Effector CD8-positive, alpha-beta T cell (primary cell): Measurements from ENCODE around the gene SLC15A5.

Experiments used
- DNase-seq: peaks from one replicate; lab custom pipeline; 2025; lab: John Stamatoyannopoulos, UW

The SLC15A5 gene

DNA sequence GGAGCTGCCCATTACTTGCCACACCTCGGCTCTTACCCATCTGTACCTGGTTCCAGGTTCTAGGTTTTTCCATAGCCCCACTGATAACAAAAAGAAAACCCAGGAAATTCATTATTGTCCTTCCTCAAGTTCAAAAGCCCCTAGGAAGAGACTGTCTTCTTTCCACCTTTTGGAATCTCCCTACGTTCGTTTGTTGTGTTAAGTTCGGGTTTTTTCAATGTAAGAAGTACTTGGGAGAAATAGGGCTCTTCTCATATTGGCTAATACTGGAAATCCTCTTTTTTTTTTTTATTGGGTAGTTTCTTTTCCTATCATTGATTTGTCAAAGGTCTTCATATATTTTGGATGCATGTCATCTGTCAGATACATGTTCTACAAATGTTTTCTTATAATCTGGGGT, 17.3 kb downstream of the SLC15A5 start:
- DNase-seq, result no peak

DNA sequence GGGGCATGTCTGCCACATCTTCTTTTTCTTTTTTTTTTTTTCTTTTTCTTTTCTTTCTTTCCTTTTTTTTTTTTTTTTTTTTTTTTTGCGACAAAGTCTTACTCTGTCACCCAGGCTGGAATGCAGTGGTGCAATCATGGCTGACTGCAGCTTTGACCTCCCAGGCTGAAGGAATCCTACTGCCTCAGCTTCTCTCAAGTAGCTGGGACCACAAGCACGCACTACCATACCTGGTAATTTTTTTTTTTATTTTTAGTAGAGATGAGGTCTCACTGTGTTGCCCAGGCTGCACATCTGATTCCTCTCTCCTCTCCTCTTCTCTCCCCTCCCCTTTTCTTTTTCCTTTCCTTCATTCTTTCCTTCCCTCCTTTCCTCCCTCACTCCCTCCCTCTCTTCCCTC, 18.5 kb downstream of the SLC15A5 start:
- no peak for DNase-seq

DNA sequence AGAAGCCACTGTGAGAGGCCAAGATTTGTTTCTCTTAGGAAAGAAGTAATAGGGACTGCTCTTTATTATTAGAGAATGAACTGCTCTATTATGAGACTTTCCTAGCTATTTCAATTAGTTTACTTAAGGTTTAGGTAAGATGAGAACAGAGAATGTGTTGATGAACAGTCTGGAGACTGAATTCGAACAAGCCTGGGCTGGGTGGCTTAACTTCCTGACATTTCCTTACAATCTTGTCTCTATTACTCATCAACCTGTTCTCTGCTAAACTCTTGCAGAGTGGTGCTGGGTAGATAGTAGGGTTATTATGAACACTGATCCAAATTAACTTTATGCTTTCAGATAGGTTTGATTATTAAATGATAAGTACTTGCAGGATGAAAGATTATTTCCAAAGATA, 31.2 kb downstream of the SLC15A5 start:
- no peak for DNase-seq

DNA sequence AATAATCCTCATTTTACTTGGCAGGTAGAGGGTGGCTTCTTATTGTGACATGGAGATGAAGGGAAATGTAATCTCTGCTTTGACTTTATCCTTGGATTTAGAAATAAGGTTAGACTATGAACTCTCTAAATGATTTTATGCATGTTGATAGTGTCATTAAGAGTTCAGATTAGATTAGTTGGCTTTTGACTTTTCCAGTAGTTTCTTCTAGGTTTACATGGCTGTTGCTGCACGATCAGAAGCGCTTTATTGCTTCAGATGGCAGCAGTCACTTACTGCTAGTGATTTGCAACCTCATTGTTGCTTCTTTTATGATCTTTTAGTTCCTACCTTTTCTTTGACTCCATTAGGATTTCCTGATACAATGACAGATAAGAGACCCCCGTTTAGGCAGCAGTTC, 32.3 kb downstream of the SLC15A5 start:
- no peak for DNase-seq

DNA sequence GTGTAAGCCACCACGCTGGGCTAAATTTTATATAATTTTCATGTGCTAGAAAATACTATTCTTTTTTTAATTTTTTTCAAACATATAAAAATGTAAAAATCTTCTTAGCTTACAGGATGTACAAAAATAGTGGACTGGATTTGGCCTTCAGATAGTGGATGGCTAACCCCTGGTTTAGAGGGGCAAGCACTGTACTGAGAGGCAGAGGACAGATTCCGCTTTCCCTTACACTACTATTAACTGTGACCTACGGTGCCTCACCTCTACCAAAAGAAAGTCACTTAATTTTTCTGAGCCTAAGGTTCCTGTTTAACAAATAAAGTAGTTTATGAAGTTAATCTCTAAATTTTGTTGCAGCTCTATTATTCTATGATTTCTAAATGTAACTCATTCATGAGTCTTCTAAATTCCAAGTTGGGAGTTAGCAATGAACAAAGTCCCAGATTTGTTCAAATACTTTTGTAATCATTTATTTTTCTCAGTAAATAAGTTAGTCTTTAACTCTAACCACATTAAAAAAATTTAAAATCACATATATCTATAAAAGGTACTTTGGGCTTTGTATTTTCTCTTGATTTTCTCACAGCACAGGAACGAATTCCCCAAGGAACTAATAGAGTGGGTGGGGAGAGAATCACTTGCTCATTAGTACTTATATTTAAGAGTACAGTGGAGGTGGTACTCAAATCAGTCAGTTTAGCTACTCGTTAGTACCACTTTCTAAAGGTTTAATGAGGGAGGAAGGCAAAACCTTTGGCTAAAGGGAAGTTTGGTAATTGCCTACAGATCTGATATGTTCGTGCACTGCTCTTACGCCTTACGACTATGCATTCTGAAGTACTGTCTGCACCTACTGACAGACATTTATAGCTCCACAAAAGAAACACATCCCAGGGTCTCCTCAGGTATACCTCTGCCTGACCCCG, 33.7 kb downstream of the SLC15A5 start:
- DNase-seq, result no peak

DNA sequence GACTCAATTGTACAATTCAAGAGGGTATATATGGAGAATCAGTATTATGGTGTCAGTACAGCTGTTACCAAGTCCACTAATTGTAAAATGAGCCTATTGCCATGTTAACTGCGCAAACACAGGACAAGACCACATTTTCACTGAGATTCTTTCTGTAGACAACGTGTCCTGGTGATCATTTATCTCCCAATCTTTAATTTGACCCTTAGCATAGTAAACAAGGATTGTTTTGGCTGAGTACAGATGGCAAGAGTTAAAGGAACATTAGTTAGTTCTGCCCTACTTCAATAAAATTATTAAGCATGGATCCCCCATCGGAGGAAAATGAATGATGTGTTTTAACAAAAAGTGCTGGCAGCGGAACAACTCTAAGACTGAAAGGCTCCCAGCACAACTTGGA, 36.1 kb downstream of the SLC15A5 start:
- DNase-seq, result no peak

DNA sequence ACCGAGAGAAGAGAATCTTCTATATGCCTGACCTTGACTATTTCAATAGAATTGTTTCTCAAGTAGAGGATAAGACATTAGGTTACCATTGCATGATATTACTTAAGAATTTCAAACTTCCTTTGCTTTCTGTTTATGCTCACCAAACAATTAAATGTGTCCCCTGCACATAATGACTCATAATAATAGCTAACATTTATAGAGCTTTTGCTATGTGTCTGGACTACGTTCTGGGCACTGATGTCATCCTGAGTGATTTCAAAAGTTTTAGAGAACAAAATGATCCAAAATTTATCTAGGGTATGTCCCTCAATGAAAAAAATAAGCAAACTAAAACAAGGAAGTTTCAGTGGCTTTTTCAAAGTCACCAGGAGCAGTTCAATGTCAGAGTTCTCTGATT, 38.8 kb downstream of the SLC15A5 start:
- DNase-seq, result no peak

DNA sequence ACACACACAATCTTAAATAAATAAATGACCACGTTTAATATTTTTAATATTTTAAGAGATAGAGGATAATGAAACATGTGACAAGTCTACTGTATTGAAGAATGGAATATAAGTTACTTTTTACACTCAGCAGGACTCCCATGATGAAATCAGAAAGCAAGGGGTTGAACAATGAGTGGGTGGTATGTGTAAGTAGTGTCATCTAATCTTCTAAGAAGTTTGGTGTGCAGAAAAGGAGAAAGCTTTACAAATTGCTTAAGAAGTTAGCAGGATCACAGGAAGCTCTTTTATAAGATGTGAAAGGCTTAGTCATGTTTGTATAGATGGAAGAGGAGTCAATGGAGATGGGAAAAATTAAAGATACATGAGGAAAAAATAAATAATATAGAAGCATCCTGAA, 47.8 kb downstream of the SLC15A5 start:
- DNase-seq, result no peak

DNA sequence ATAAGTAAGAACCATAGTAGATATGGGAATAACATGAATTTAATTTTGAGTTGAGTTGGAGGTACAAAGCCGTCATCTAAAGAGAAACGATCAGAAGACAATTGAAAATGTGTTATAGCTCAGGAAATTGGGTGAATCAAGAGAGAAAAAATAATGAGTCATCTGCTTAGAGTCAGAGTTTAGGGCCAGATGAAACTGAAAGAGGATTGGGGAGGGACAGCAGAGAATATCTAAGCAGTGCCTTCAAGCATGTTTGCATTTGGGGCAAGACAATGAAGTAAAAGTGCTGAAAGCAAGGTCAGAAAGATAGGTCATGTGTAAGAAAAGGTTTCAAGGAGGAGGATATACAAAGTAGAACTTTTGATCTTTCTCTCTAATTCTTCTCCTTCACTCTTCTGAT, 49.4 kb downstream of the SLC15A5 start:
- no peak for DNase-seq

DNA sequence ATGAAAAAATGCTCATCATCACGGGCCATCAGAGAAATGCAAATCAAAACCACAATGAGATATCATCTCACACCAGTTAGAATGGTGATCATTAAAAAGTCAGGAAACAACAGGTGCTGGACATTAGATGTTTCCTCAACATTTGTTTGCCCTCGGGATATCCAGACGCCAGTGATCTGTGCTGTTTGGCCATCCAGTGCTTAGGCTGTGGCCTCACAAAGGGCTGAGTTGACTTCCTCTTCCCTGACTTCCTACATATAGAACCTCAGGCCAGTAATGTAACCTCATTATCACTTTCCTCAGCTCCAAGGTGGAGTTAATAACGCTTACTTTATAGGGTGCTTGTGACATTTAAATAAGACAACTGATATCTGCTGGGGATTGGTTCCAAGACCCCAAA, 51.8 kb downstream of the SLC15A5 start:
- DNase-seq, result no peak

DNA sequence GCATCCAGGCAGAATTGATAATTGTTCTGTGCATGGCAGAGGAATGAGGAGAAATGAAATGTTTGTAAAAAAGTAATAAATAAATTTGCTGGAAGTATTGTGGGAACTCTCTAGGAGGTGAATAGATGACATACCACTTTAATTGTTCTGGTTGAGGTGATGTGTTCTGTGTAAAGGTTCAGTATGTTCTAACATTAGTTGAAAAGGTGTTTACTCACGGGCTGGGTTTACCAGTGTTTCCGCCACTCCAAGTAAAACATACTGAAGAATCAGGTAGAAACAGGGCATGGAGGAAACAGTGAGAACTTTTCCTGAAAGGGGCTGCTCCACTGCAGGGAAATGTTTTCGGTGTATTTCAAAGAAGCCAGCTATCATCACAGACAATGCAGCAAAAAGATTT, 53.3 kb downstream of the SLC15A5 start:
- no peak for DNase-seq

DNA sequence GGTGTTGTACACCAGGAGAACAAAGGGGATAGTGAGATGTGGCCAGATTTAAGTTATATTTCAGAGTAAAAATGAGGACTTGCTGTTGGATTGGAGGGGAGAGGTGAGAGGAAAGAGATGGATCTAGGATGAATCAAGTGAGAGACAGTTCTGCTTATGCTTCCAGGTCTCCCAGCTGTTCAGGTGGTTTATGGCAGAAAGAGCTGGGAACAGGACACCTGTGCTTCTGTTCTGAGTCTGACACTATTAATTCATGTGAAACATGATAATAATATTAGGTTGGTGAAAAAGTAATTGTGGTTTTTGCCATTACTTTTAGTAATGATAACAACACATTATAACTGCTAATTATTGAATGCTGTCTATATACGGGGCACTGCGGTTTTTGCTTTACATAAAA, 55.7 kb downstream of the SLC15A5 start:
- DNase-seq, result no peak

DNA sequence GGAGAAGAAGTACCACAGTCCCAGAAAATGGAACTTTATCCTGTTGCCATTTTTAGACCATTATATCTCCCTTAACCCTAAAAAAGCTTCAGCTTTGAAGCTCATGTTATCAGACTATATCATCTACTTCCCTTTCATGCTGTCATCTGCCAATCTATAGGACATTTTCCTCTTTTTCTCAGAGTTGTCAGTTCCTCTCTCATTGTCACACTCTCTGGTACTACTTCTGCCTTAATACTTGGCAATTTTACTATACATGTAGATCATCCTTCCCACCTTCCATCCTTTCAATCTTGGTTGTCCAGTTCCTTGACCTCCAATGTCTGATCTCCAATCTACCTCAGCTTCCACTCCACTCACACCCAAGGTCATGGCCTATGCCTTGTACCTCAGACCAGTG, 57.4 kb downstream of the SLC15A5 start:
- no peak for DNase-seq

DNA sequence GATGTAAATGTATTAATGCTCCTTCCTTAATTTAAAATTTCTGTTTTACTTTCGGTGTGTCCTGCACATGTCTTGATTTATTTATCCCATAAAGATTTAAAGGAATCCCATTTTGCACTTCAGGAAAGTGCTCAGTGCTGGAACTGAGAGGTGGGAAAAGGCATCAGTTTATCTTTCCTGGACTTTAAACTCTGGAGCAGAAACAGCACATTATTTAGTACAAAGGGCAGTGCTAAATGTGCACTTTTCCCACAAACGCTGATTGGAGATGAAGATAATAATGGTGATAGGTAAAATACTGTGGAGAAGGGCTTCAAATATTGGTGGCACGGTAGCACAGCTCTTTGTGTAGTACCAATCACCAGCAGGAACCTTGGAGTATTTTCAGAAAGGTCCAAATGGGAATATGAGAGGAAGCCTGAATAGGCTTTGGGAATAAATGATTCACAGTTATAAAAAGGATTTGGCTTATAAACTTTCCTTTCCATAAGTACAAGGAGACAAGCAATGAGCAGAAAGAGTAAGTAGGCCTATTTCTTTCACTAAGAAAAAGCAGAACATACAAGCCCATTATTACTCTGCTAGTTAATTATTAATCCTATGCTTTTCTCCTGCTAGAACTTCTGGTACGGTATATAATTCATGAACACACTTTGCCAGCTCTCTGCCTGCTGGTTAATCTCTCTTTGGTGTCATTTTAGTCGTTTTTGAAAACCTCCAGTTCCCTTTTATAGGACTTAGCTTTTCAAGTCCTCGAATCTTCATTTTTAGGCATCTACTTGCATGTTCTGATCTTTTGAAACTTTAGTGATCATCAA, 58.3 kb downstream of the SLC15A5 start:
- DNase-seq, result no peak

DNA sequence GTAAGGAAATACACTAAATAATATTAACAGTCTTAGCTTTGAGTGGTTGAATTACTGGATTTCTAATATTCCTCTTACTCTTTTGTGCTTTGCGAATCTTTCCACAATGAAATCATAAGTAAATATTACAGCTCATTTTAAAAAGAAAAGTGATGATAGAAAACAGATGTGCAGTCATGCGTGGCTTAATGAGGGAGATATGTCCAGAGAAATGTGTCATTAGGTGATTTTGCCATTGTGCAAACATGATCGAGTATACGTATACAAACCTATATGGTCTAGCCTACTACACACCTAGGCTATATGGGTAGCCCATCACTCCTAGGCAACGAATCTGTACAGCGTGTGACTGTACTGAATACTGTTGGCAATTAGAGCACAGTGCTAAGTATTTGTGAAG, 59.3 kb downstream of the SLC15A5 start:
- DNase-seq, result no peak

DNA sequence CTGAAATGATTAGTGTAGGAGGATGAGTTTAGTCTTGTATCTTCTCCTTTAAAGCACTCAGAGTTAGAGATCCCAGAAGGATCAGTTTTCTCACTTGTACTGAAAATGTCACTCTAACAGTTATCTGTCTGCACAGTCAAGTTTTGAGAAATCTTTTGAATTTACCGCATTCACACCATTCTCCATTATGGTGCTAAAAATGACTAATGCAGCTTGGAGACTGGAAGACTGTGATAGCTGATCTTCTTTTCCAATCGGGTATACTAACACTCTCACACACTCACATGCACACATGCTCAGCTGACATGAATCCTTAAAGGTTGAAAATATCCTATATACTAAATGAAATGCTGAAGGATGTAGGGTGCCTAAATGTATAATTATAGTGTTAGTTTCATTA, 65.8 kb downstream of the SLC15A5 start:
- no peak for DNase-seq

DNA sequence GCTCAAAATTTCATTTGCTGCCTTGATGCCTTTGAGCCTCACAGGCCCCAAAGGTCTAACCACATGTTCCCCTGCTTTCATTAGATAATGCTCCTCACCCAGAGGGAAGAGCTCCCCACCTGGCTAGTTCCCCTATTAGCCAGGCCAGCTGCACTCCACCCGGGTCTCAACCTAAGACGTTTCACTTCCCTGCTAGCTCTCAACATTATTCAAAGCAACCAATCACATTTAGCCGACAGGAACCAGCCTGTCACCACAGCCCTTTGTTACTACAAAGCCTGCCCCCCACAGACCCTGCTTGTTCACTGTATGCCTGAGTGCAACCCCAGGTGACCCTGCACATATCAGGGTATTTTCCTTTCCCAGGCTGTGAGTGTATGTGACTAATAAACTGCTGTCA, 78.6 kb downstream of the SLC15A5 start:
- DNase-seq, result no peak

DNA sequence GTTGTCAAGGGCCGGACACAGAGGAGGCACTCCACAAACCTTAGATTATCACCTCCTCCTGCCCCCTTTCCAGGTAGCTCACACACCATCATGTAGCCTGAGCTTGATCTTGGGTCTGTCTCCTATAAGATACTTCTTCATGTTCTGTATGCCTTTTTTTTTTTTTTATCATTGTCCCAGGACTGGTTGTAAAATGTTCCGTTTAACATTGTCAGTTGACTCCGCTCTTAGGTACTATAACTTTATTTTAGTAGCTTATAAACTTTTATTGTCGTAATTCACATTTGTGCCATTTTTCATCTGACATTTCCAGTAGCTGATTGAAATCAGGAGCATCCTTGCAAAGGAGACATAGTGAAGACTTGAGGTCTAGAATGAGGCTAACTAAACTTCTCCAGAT, 79.9 kb downstream of the SLC15A5 start:
- DNase-seq, result no peak

DNA sequence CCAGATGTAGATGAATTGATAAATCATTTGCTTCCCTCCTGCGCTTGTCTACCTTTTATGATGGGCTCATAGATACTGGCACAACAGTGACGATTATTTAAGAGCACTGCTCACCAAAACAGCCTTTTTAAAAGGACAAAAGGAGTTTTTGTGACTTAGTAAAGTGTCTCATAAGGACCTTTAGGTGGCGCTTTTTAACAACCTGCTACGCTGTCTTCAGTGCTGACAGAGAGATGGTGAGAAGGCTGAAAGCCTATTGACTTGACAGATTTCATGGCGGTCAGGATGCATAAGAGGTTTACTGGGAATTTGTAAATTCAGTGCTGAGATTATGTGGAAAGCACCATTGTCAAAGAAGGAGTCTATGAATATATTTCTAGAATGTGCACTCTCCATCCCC, 87.6 kb downstream of the SLC15A5 start:
- no peak for DNase-seq

DNA sequence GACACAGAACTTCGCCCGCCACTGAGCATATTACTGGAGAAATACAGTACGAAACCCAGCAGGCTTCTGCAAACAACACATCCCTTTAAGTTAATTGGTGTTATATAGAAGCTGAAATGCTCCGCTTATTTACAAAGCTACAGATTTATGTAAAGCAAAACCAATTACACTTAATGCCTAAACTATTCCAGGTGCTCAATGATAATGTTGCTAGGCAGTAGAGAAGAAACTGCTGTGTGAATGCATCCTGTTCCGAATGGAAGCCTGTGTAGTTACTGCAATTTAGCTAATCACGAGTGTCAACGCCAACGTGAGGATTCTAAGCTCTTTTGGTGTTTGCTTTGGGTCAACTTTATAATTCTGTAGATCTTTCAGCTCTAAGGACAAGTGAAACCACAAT, 89.8 kb downstream of the SLC15A5 start:
- DNase-seq, result no peak

DNA sequence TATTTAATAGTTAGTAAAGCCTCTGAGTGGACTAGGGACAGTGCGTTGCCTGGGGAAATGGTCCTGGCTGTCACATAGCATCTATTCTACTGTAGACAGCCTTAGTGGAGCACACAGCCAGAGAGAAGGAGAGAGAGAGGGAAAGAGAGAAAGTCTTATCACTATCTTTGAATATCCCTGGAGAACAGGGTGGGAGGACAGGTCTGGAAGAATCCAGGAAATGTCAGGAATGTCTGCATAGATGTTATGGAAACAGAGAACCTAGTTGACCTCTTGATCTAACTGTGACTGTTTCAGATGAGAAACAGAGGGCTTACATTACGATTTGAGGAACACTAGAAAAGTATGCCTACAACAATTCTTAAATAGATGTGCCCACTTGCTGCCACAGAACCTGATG, 92.8 kb downstream of the SLC15A5 start:
- no peak for DNase-seq

DNA sequence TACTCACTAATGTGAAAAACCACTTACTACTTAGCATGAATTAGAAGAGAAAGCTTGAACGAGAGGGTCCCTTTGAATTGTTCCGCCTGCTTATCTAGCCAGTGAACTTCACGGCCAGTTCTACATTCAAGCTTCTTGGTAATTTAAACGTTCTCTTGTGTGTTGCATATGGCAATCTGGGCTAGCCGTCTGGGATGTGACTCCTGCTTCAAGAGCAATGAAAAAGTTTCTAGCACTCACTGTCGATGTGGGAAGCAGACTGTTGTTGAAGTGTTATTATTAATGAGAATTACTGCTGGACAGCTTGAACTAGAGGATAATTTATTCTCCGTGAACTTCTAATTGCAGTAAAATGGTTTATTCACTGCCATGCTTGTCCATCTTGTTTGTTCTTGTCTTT, 93.9 kb downstream of the SLC15A5 start:
- DNase-seq, result no peak

DNA sequence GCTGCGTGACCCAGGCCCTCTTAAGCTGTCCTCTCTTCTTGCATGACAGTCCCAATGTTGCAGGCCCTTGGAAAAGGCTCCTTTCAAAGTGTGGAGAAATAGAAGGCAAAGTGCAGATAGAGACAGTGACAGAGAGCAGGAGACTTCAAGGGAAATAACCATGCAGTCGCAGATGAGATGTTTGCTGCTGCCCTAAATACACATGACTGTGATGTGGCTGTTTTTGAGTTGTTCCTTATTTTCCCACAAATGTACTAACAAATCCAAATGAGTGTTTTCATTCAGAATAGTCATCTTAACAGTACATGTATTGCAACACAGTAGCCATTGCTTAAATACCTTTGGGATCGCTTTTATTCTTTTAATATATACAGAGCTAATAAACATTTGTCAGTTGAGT, 101.6 kb downstream of the SLC15A5 start:
- no peak for DNase-seq
